GM23338 (cell line): ENCODE data around the gene SPTLC2. TPM values are rescaled to one million over a fixed set of nuclear protein-coding genes. Genes with fewer than 3 reads are reported as not detected.
A peak's percentile ranks its signal among the peaks of the same experiment; 100 is the strongest.

ENCODE experiments used
- ATAC-seq: fragments of 200-7000 bp; cut with Tn5 transposase; 3 replicates; pipeline ENCODE4 v1.9.1; 2020
- DNase-seq: peaks from one replicate; pipeline ENCODE4 v3.0.0-alpha.2; 2015; ENCODE audit warnings: low spot score
- H2AFZ ChIP-seq: fragments of 200-600 bp; sonication (generic); 2 replicates; pipeline ENCODE4 v1.8.0; 2016; ENCODE audit warnings: antibody characterized with exemption, mild to moderate bottlenecking, moderate library complexity
- H3F3A ChIP-seq: fragments of 200-600 bp; sonication (generic); replicated peaks from 2 replicates; pipeline ENCODE4 v1.8.0; 2017; ENCODE audit warnings: antibody characterized with exemption, mixed run types, low read depth
- H3K27ac ChIP-seq: fragments of 200-600 bp; sonication (generic); 2 replicates; pipeline ENCODE4 v1.6.1; 2016; ENCODE audit warnings: low read depth
- H3K27me3 ChIP-seq: fragments of 200-600 bp; sonication (generic); 2 replicates; pipeline ENCODE4 v1.8.0; 2016; ENCODE audit warnings: mild to moderate bottlenecking, mixed run types, moderate library complexity; ENCODE audit not compliant: insufficient read depth
- H3K36me3 ChIP-seq: fragments of 200-600 bp; sonication (generic); 2 replicates; pipeline ENCODE4 v1.8.0; 2016; ENCODE audit warnings: mild to moderate bottlenecking; ENCODE audit not compliant: insufficient read depth
- H3K4me1 ChIP-seq: fragments of 200-600 bp; sonication (generic); 2 replicates; pipeline ENCODE4 v1.8.0; 2016; ENCODE audit warnings: mild to moderate bottlenecking, moderate library complexity; ENCODE audit not compliant: insufficient read depth
- H3K4me2 ChIP-seq: fragments of 200-600 bp; sonication (generic); 2 replicates; pipeline ENCODE4 v1.7.1; 2017; ENCODE audit warnings: mixed run types
- H3K4me3 ChIP-seq: fragments of 200-600 bp; sonication (generic); 2 replicates; pipeline ENCODE4 v1.6.1; 2016; ENCODE audit warnings: mixed run types
- H3K79me2 ChIP-seq: fragments of 200-600 bp; sonication (generic); replicated peaks from 2 replicates; pipeline ENCODE4 v1.8.0; 2017; ENCODE audit warnings: mild to moderate bottlenecking; ENCODE audit not compliant: insufficient read depth
- H3K9me2 ChIP-seq: fragments of 200-600 bp; sonication (generic); 2 replicates; pipeline ENCODE4 v1.8.0; 2017; ENCODE audit not compliant: insufficient read depth
- H4K20me1 ChIP-seq: fragments of 200-600 bp; sonication (generic); replicated peaks from 2 replicates; pipeline ENCODE4 v1.8.0; 2017; ENCODE audit warnings: mild to moderate bottlenecking; ENCODE audit not compliant: insufficient read depth
- H3K27ac Mint-ChIP-seq: 2 replicates; pipeline ENCODE4 v1.8.0; 2020; ENCODE audit warnings: inconsistent platforms, mild to moderate bottlenecking, moderate library complexity, mixed read lengths
- H3K27me3 Mint-ChIP-seq: 3 replicates; pipeline ENCODE4 v1.8.0; 2022; ENCODE audit warnings: low read depth, mild to moderate bottlenecking, moderate library complexity, mixed read lengths, inconsistent platforms; ENCODE audit not compliant: insufficient read depth, poor library complexity
- H3K36me3 Mint-ChIP-seq: 3 replicates; pipeline ENCODE4 v1.8.0; 2021; ENCODE audit warnings: low read depth, mild to moderate bottlenecking, inconsistent platforms, moderate library complexity, mixed read lengths
- H3K4me1 Mint-ChIP-seq: 3 replicates; pipeline ENCODE4 v1.8.0; 2020; ENCODE audit warnings: mild to moderate bottlenecking, inconsistent platforms, mixed read lengths
- H3K4me3 Mint-ChIP-seq: 3 replicates; pipeline ENCODE4 v1.8.0; 2021; ENCODE audit warnings: moderate library complexity, mild to moderate bottlenecking, inconsistent platforms, mixed read lengths
- H3K9me3 Mint-ChIP-seq: 3 replicates; pipeline ENCODE4 v1.8.0; 2020; ENCODE audit warnings: moderate library complexity, mild to moderate bottlenecking, inconsistent platforms, mixed read lengths
- CTCF ChIP-seq, 2 experiments: fragments of 200-600 bp in 1 of 2; sonication (generic) in 1 of 2; conservative IDR thresholded peaks; 2 replicates each; pipeline versions ENCODE4 v1.5.1 to v1.6.1; 2016 to 2017; ENCODE audit warnings: antibody characterized with exemption in 2 of 2, low read depth in 2 of 2, mild to moderate bottlenecking in 2 of 2, moderate library complexity in 1 of 2
- ZNF462 ChIP-seq: fragments of 250-450 bp; sonication (Bioruptor Pico); IDR thresholded peaks from 2 replicates; pipeline ENCODE4 v1.5.0; 2020; ENCODE audit warnings: mild to moderate bottlenecking, moderate library complexity
- polyA plus RNA-seq: library from polyadenylated mRNA; unstranded; fragments of >200 nt; fragmentation: Nextera tagmentation; extraction: Ambion mirVana; gene quantifications from 2 replicates; pipeline ENCODE4 v1.2.1, GENCODE V29; 2016
- total RNA-seq: library from RNA; depleted of rRNA; stranded (reverse); fragments of >200 nt; shearing (Covaris generic); gene quantifications from 2 replicates; pipeline ENCODE4 v1.2.3, GENCODE V29; 2014

The SPTLC2 gene
- total and polyA plus RNA-seq, 2 experiments from 2014 or later, result 22.3 to 38.9 TPM

DNA sequence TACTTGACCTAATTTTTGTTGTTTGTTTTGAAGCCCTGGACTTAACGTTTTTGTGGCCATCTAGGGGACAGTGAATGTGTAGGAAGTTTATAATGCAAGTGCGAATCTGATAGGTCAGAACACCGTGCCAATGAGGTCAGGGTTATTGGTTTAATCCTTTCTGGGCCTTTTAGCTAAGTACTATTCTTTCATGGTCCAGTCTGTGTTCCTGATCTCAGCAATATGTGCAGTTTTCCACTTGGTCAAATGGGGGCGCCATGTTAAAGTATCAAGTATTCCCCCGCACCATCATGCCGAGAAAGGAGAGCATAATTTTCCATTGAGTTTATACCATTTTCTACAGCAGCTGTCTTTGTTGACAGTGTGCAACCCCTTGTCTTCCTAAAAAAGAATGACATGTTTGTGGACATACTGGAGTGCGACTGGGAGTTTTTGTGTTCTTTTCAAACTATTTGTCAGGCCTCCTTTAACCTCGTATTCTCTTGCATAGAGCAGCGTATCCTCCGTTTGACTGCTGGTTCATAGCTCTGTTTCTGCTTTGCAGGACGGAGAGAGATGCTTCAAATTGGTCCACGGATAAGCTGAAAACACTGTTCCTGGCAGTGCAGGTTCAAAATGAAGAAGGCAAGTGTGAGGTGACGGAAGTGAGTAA is 157.2 kb downstream of the SPTLC2 start:
- Histone ChIP-seq H2AFZ (no peak overlapping the region), H3K4me2 (peak overlapping the region; percentile 85), H3K27ac (no peak overlapping the region), H3K9me2 (no peaks in the 10 kb centered on the region), H3K36me3 (peaks cover 44% of the 10 kb centered on the region), H4K20me1 (peaks cover 25% of the 10 kb centered on the region), H3K27me3 (no peaks in the 10 kb centered on the region), H3K4me1 (peaks cover 5% of the 10 kb centered on the region), H3K4me3 (peak overlapping the region; percentile 80), H3F3A (no peaks in the 10 kb centered on the region), H3K79me2 (peaks cover 49% of the 10 kb centered on the region)
- peak; percentile 6; the same call in 2 of the 3 replicates for ATAC-seq
- Mint-ChIP-seq H3K4me1 (peaks cover 18% of the 10 kb centered on the region), H3K27ac (peak overlapping the region; percentile 100), H3K36me3 (peaks cover 53% of the 10 kb centered on the region), H3K4me3 (peak overlapping the region; percentile 99), H3K27me3 (peaks cover 12% of the 10 kb centered on the region), H3K9me3 (no peaks in the 10 kb centered on the region; the same call in 2 of the 3 replicates)
- TF ChIP-seq ZNF462 (CRISPR knock-in tag), result no peak
- TF ChIP-seq CTCF (conservative IDR thresholded peaks at IDR 0.05; ENCODE audit: low read depth in 2 of 2), result peak; percentile 78 to 80
- DNase-seq, result peak; percentile 91
